ENCODE measurements around the gene DAB2IP. TPM values are rescaled to one million over a fixed set of nuclear protein-coding genes. Genes with fewer than 3 reads are reported as not detected.

The DAB2IP gene
- total and polyA plus RNA-seq, 2 of the 4 experiments (the other 2 are of a cell fraction): 5.6 to 17.2 TPM

DNA sequence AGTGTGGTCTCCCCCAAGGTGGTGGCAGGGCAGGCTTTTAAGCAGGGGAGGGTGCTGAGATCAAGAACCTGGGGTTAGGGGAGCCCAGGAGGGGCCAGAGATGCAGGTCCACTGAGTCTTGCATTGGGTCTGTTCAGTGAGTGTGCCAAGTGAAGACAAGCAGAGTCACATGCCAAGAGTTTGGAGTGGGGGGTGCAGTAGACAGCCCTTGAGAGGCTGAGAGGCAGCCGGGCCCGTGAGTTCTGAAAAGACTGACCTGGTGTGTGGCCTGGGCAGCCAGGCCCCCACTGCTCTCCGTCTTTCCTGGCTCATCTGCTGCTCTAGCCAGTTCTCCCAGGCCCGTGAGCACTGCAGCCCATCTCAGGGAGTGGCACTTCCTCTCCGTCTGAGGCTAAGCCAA, 120.0 kb downstream of the DAB2IP start:
- Histone ChIP-seq H3K4ac (ENCODE audit: low read depth, low read length) (peak overlapping the region; percentile 94), H4K8ac (ENCODE audit: low read depth in 2 of 2, low read length in 2 of 2) (peak overlapping the region; percentile 60 to 85), H3K9me3 (ENCODE audit: control insufficient read depth, insufficient read depth, low read length) (no peaks in the 10 kb centered on the region), H4K20me1 (ENCODE audit: insufficient read depth, low read length) (no peaks in the 10 kb centered on the region; the same call in 1 of the 2 replicates), H2AFZ (replicated peaks; ENCODE audit: low read length, poor library complexity) (peak overlapping the region; percentile 35), H2BK5ac (ENCODE audit: low read depth, low read length, poor library complexity, severe bottlenecking) (peak overlapping the region; percentile 67), H2BK120ac (ENCODE audit: low read depth, low read length) (peak overlapping the region; percentile 95), H3K79me1 (ENCODE audit: low read depth in 1 of 2, low read length in 2 of 2) (peaks cover 0 to 34% of the 10 kb centered on the region in 2 experiments; a peak in 2 of 4 replicates), H3K4me3 (ENCODE audit: insufficient read depth, low read depth, low read length) (no peak overlapping the region), H3K9ac (ENCODE audit: low read depth, low read length) (no peak overlapping the region; the same call in 1 of the 2 replicates), H3K4me2 (ENCODE audit: low read depth, low read length) (no peak overlapping the region; the same call in 1 of the 2 replicates), H4K91ac (ENCODE audit: insufficient read depth, low read depth, low read length) (peak overlapping the region; percentile 90), H3K36me3 (ENCODE audit: control insufficient read depth, insufficient read depth, low read length) (peaks cover 74% of the 10 kb centered on the region), H2BK20ac (ENCODE audit: low read depth, low read length) (peak overlapping the region; percentile 93), H2BK15ac (ENCODE audit: low read depth, low read length) (peak overlapping the region; percentile 63; the same call in 2 of the 3 replicates), H2AK9ac (replicated peaks; ENCODE audit: low read depth, low read length, poor library complexity) (peak overlapping the region; percentile 89), H3K14ac (replicated peaks; ENCODE audit: low read depth, low read length) (peak overlapping the region; percentile 49), H3K18ac (ENCODE audit: low read depth, low read length) (peak overlapping the region; percentile 82), H3K27ac (ENCODE audit: insufficient read depth, low read length) (peak overlapping the region; percentile 73), H3K56ac (ENCODE audit: extremely low read depth, insufficient read depth, low read length) (peak overlapping the region; percentile 51), H3K23ac (ENCODE audit: low read depth, low read length) (peak overlapping the region; percentile 41), H4K5ac (ENCODE audit: low read depth, low read length) (peak overlapping the region; percentile 84), H3K9me1 (ENCODE audit: insufficient read depth, low read length) (peaks cover 24% of the 10 kb centered on the region), H3K27me3 (ENCODE audit: control insufficient read depth, insufficient read depth, low read length) (no peaks in the 10 kb centered on the region), H2AK5ac (ENCODE audit: low read depth, low read length) (peak overlapping the region; percentile 99), H3K4me1 (ENCODE audit: control insufficient read depth, insufficient read depth, low read length) (peaks cover 17% of the 10 kb centered on the region)
- ATAC-seq (ENCODE audit: low read depth) (peak; percentile 22; the same call in 1 of the 2 replicates), DNase-seq (no peak)
- BruUV-seq (replicated peaks): no TSS peak
- CTCF ChIA-PET: no interaction called here
- dilution Hi-C loops (cut with HindIII; ENCODE audit: low sequenced_read_pairs, unreplicated experiment) (no loop called here), in situ Hi-C loops (cut with MboI; ENCODE audit: low sequenced_read_pairs) (no loop called here), intact Hi-C loops (cut with micrococcal nuclease) (no loop called here)
- TF ChIP-seq CTCF (conservative IDR thresholded peaks at IDR 0.05; ENCODE audit: low read depth, low read length) (no peak), MXI1 (IDR thresholded peaks at IDR 0.05; ENCODE audit: borderline replicate concordance, low read depth, low read length) (no peak), NFE2L2 (IDR thresholded peaks at IDR 0.05; ENCODE audit: low read depth, low read length) (no peak), ELK1 (IDR thresholded peaks at IDR 0.05; ENCODE audit: borderline replicate concordance, low read depth, low read length) (no peak), MAZ (IDR thresholded peaks at IDR 0.05; ENCODE audit: borderline replicate concordance, low read depth, low read length) (no peak), RCOR1 (IDR thresholded peaks at IDR 0.05; ENCODE audit: insufficient replicate concordance, low read length) (no peak), POLR2A (IDR thresholded peaks at IDR 0.05; ENCODE audit: low read depth, low read length) (no peak), MAFK (IDR thresholded peaks at IDR 0.05; ENCODE audit: low read depth, low read length) (no peak), FOS (IDR thresholded peaks at IDR 0.05; ENCODE audit: low read depth, low read length) (no peak), CHD1 (IDR thresholded peaks at IDR 0.05; ENCODE audit: low read depth, low read length) (no peak), CEBPB (IDR thresholded peaks at IDR 0.05; ENCODE audit: low read depth, low read length) (no peak), RFX5 (IDR thresholded peaks at IDR 0.05; ENCODE audit: low read depth, low read length) (no peak), SMC3 (IDR thresholded peaks at IDR 0.05; ENCODE audit: low read depth, low read length) (no peak), RAD21 (IDR thresholded peaks at IDR 0.05; ENCODE audit: low read length) (no peak), BHLHE40 (IDR thresholded peaks at IDR 0.05; ENCODE audit: low read depth, low read length) (no peak)
- TF ChIP-seq, protein P1, sequence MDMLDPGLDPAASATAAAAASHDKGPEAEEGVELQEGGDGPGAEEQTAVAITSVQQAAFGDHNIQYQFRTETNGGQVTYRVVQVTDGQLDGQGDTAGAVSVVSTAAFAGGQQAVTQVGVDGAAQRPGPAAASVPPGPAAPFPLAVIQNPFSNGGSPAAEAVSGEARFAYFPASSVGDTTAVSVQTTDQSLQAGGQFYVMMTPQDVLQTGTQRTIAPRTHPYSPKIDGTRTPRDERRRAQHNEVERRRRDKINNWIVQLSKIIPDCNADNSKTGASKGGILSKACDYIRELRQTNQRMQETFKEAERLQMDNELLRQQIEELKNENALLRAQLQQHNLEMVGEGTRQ (IDR thresholded peaks at IDR 0.05; ENCODE audit: low read depth, low read length): no peak
- 67% methylated on average over 1 of the region's 5 CpGs; no CpG with 5 or more reads in 1 of the 2 experiments for WGBS, 2 experiments (ENCODE audit: extremely low coverage in 2 of 2, insufficient read length in 1 of 2)
- POLR2A ChIA-PET (ENCODE audit: unreplicated experiment): no interaction called here
